ENCODE measurements around the gene TAF1C. TPM values are rescaled to one million over a fixed set of nuclear protein-coding genes. Genes with fewer than 3 reads are reported as not detected.

TAF1C gene
- total RNA-seq, 1 donor, result 19.5 TPM

GRCh38 chr16:84224554-84224953, 37.7 kb upstream of the TAF1C start:
- H3K27me3 ChIP-seq (ENCODE audit: insufficient read depth, low read length), result no peaks in the 10 kb centered on the region
- DNase-seq (ENCODE audit: insufficient read length, low spot score, missing footprints), result peak; percentile 83
- no peaks in the 10 kb centered on the region for H4K20me1 ChIP-seq (ENCODE audit: insufficient read depth, low read length)
- H3K36me3 ChIP-seq (ENCODE audit: insufficient read depth, low read length), result no peaks in the 10 kb centered on the region
- H3K27ac ChIP-seq (ENCODE audit: low read depth, low read length), result no peak overlapping the region
- H3K79me2 ChIP-seq (ENCODE audit: insufficient read depth, low read length), result no peaks in the 10 kb centered on the region
- no peak overlapping the region for H3K4me2 ChIP-seq (ENCODE audit: insufficient read depth, low read length)
- peaks cover 11% of the 10 kb centered on the region for H3K4me1 ChIP-seq (ENCODE audit: insufficient read depth, low read length)
- H3K9me3 ChIP-seq (ENCODE audit: low read depth, low read length), result no peaks in the 10 kb centered on the region
- no peak for TF ChIP-seq CTCF (IDR thresholded peaks at IDR 0.05; ENCODE audit: extremely low read depth, low read depth, low read length)
- H2AFZ ChIP-seq (ENCODE audit: low read length), result no peak overlapping the region
- H3K4me3 ChIP-seq (ENCODE audit: insufficient read depth, low read length), result no peak overlapping the region

GRCh38 chr16:84223456-84223855, 36.6 kb upstream of the TAF1C start:
- no peaks in the 10 kb centered on the region for H3K36me3 ChIP-seq (ENCODE audit: insufficient read depth, low read length)
- peaks cover 6% of the 10 kb centered on the region for H3K4me1 ChIP-seq (ENCODE audit: insufficient read depth, low read length)
- no peaks in the 10 kb centered on the region for H4K20me1 ChIP-seq (ENCODE audit: insufficient read depth, low read length)
- peaks cover 2% of the 10 kb centered on the region for H3K27me3 ChIP-seq (ENCODE audit: insufficient read depth, low read length)
- H3K4me3 ChIP-seq (ENCODE audit: insufficient read depth, low read length), result no peak overlapping the region
- H3K4me2 ChIP-seq (ENCODE audit: insufficient read depth, low read length), result no peak overlapping the region
- H2AFZ ChIP-seq (ENCODE audit: low read length), result no peak overlapping the region
- no peaks in the 10 kb centered on the region for H3K79me2 ChIP-seq (ENCODE audit: insufficient read depth, low read length)
- no peak for DNase-seq (ENCODE audit: insufficient read length, low spot score, missing footprints)
- no peak for TF ChIP-seq CTCF (IDR thresholded peaks at IDR 0.05; ENCODE audit: extremely low read depth, low read depth, low read length)
- no peak overlapping the region for H3K27ac ChIP-seq (ENCODE audit: low read depth, low read length)
- H3K9me3 ChIP-seq (ENCODE audit: low read depth, low read length), result no peaks in the 10 kb centered on the region

- no peak overlapping the region for H3K4me2 ChIP-seq (ENCODE audit: insufficient read depth, low read length)
- no peaks in the 10 kb centered on the region for H4K20me1 ChIP-seq (ENCODE audit: insufficient read depth, low read length)
- no peaks in the 10 kb centered on the region for H3K79me2 ChIP-seq (ENCODE audit: insufficient read depth, low read length)
- TF ChIP-seq CTCF (IDR thresholded peaks at IDR 0.05; ENCODE audit: extremely low read depth, low read depth, low read length), result no peak
- no peak overlapping the region for H2AFZ ChIP-seq (ENCODE audit: low read length)
- H3K27ac ChIP-seq (ENCODE audit: low read depth, low read length), result no peak overlapping the region
- no peaks in the 10 kb centered on the region for H3K9me3 ChIP-seq (ENCODE audit: low read depth, low read length)
- no peaks in the 10 kb centered on the region for H3K4me1 ChIP-seq (ENCODE audit: insufficient read depth, low read length)
- no peak overlapping the region for H3K4me3 ChIP-seq (ENCODE audit: insufficient read depth, low read length)
- H3K27me3 ChIP-seq (ENCODE audit: insufficient read depth, low read length), result peaks cover 7% of the 10 kb centered on the region
- no peaks in the 10 kb centered on the region for H3K36me3 ChIP-seq (ENCODE audit: insufficient read depth, low read length)
- DNase-seq (ENCODE audit: insufficient read length, low spot score, missing footprints), result peak; percentile 89
These were observed 34.0 kb upstream of the TAF1C start for GRCh38 chr16:84220851-84221250.

GRCh38 chr16:84218956-84219355, 32.1 kb upstream of the TAF1C start:
- Histone ChIP-seq H3K27me3 (ENCODE audit: insufficient read depth, low read length) (peaks cover 11% of the 10 kb centered on the region), H3K9me3 (ENCODE audit: low read depth, low read length) (no peaks in the 10 kb centered on the region), H3K4me3 (ENCODE audit: insufficient read depth, low read length) (no peak overlapping the region), H3K4me2 (ENCODE audit: insufficient read depth, low read length) (no peak overlapping the region), H4K20me1 (ENCODE audit: insufficient read depth, low read length) (no peaks in the 10 kb centered on the region), H2AFZ (ENCODE audit: low read length) (no peak overlapping the region), H3K4me1 (ENCODE audit: insufficient read depth, low read length) (no peaks in the 10 kb centered on the region), H3K79me2 (ENCODE audit: insufficient read depth, low read length) (no peaks in the 10 kb centered on the region), H3K36me3 (ENCODE audit: insufficient read depth, low read length) (no peaks in the 10 kb centered on the region), H3K27ac (ENCODE audit: low read depth, low read length) (no peak overlapping the region)
- no peak for TF ChIP-seq CTCF (IDR thresholded peaks at IDR 0.05; ENCODE audit: extremely low read depth, low read depth, low read length)
- DNase-seq (ENCODE audit: insufficient read length, low spot score, missing footprints), result no peak

Measured in osteoblast (primary cell).